IPS DF 6.9 (cell line): ENCODE measurements around the gene TTF1.

ENCODE experiments used
- DNase-seq: peaks from one replicate; pipeline ENCODE4 v3.0.0-alpha.2; 2013; ENCODE audit warnings: low read depth, low spot score
- H3K27ac ChIP-seq: one replicate; pipeline ENCODE4 v1.5.1; 2013; ENCODE audit warnings: low read length, control low read depth
- H3K27me3 ChIP-seq: 2 replicates; pipeline ENCODE4 v1.6.1; 2013; ENCODE audit warnings: mild to moderate bottlenecking, low read length; ENCODE audit not compliant: control insufficient read depth, insufficient read depth
- H3K36me3 ChIP-seq: 2 replicates; pipeline ENCODE4 v1.6.1; 2013; ENCODE audit warnings: low read length; ENCODE audit not compliant: control insufficient read depth, insufficient read depth
- H3K4me1 ChIP-seq: 2 replicates; pipeline ENCODE4 v1.6.1; 2013; ENCODE audit warnings: low read length; ENCODE audit not compliant: control insufficient read depth, insufficient read depth
- H3K4me3 ChIP-seq: 2 replicates; pipeline ENCODE4 v1.5.1; 2013; ENCODE audit warnings: mild to moderate bottlenecking, low read length
- H3K9me3 ChIP-seq: 2 replicates; pipeline ENCODE4 v1.6.1; 2013; ENCODE audit warnings: low read length, inconsistent platforms; ENCODE audit not compliant: control insufficient read depth, insufficient read depth
- WGBS: extraction: QIAGEN DNeasy Blood & Tissue Kit; methylation state at CpG from one replicate; pipeline ENCODE4 v1.1.7; 2013; ENCODE audit warnings: mixed read lengths, missing lambda C conversion rate; ENCODE audit not compliant: insufficient read length, insufficient coverage; 5-methylcytosine and 5-hydroxymethylcytosine counted together

Gene TTF1

DNA sequence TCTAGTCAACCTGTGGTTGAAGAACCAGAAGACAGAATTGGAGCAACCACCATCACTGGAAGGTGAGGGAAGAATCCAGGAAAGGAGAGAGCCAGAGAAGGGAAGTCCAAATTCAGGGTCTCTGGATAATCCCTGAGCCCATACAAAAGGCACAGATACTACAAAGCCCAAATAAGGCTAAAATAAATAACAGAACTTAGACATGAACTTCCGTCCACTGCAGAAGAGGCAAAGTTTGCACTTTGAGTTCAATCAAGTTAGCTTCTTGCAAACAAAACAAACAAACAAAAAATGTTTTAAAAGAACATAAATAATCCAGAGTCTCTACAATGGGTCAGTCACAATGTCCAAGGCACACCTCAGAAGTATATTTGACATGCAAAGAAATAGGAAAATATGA lies 24.4 kb upstream of the TTF1 start:
- no CpG with 5 or more reads among the region's 1 CpG for WGBS
- no peak overlapping the region for H3K27ac ChIP-seq
- no peaks in the 10 kb centered on the region for H3K27me3 ChIP-seq

DNA sequence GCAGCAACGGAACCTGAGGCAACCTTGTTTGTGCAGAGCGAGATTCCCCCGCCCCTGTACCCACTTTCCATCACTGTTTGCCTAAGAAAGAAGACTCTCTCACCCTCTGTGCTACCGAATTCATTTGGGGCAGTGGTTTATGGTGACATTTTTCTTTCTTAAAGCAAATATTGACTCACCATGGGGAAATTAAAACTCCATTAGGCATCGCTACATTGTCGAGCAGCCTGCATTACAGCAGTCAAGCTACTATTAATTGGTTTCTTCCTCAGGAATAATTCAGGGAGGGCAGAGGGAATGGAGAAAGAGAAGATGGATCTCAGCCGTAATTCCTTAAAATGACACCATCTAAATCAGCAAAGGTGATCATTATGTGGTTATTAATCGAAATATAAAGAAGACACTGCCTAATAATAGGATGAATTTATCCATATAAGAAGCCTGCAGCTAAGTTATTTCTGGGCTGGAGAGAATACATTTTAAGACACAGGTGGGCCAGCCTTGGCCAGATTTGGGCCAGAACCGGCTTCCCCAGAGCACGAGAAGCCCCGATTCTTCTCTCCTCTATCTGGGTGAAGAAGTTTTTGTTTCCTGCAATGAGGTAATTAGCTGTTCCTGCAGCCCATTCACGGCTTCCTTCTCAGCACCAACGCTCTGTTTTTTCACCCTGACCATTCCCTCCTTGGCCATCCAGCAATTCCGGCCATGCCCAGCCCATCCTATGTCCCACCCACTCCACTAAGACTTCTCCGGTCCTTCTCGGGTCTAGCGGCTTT lies 20.2 kb upstream of the TTF1 start:
- Histone ChIP-seq H3K4me3 (no peak overlapping the region), H3K27ac (no peak overlapping the region), H3K27me3 (no peaks in the 10 kb centered on the region), H3K4me1 (peaks cover 2% of the 10 kb centered on the region; the same call in 1 of the 2 replicates), H3K9me3 (no peaks in the 10 kb centered on the region), H3K36me3 (no peaks in the 10 kb centered on the region)
- no CpG with 5 or more reads among the region's 17 CpGs for WGBS
- DNase-seq = no peak

More for the DNA sequence above, 24.4 kb upstream of the TTF1 start:
- DNase-seq = no peak
- H3K4me1 ChIP-seq = no peaks in the 10 kb centered on the region
- H3K9me3 ChIP-seq = no peaks in the 10 kb centered on the region
- no peaks in the 10 kb centered on the region for H3K36me3 ChIP-seq
- no peak overlapping the region for H3K4me3 ChIP-seq

DNA sequence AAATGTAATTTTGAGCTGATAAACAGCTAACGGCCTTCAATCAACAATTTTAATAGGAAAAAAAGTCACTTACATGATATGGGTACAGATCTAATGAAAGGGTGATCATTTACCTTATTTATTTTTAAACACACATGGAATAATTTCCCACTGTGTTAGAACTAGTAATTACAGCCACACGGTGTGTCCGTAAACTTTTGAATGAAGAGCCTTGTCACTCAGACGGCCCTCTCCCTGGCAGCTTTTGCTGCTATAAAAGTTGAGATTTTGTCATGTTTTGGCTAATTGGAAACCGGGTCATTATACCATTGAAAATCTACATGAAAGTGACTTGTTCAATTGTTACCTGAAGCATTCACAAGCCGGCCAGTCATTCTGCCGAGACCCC lies 19.0 kb upstream of the TTF1 start:
- Histone ChIP-seq H3K27ac (no peak overlapping the region), H3K9me3 (no peaks in the 10 kb centered on the region), H3K4me1 (peaks cover 2% of the 10 kb centered on the region; the same call in 1 of the 2 replicates), H3K4me3 (no peak overlapping the region), H3K36me3 (no peaks in the 10 kb centered on the region), H3K27me3 (no peaks in the 10 kb centered on the region)
- no CpG with 5 or more reads among the region's 7 CpGs for WGBS
- DNase-seq = no peak

DNA sequence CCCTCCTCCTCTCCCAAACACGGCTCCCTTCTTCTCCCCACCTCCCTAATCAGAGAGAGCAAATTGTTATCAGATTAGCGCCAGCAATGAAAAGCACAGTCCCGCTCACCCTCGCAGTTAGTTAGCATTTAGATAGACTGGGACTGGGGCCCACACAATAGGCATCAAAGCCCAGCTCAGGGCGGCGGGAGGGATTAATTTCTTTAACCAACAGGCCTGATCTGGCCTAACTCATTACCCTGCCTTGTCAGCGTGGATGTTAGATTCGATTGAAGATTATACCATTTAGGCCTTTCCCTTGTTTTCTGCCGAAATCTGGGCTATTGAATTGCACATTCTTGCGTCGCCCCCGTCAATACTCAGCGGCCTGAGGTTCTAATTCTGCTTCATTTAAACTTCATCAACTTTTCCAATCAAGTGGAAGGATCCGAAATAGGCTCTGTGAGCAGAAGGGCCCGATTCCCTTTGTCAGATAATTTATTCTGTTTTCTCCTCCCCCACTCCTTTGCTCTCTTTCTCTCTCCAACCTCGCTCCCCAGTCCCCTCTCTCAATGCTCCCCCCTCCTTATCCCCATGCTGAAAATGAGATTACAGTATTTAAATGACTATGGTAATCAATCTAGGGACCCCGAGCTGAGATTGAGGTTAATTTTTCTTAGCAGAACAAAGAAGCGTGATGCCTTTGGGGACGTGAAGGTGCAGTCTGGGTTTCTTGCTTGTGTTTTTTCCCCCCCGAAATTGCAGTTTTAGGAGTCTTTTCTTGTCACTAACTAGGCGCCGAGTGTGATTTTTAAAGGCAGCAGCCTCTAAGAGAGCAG lies 18.4 kb upstream of the TTF1 start:
- Histone ChIP-seq H3K4me3 (no peak overlapping the region), H3K36me3 (no peaks in the 10 kb centered on the region), H3K9me3 (no peaks in the 10 kb centered on the region), H3K27ac (no peak overlapping the region), H3K27me3 (no peaks in the 10 kb centered on the region), H3K4me1 (peaks cover 2% of the 10 kb centered on the region; the same call in 1 of the 2 replicates)
- no CpG with 5 or more reads among the region's 22 CpGs for WGBS
- no peak for DNase-seq

DNA sequence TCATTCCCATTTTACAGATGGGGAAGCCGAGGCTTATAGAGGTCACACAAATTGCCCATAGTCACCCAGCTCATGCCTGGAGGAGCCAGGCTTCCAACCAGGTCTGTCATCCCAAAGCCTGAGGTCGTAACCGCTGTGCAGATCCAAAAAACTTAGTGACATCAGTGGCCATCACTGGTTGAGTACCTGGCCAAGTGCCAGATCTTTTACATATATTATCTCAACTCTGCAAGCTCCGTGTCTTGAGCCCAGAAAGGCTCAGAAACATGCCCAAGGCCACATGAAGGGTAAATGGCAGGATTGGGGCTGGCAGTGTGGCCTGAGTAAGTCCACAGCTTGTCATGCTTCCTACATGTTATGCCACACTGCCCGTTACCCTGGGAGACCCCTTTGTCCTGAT lies 16.9 kb upstream of the TTF1 start:
- no CpG with 5 or more reads among the region's 5 CpGs for WGBS
- no peaks in the 10 kb centered on the region for H3K27me3 ChIP-seq
- H3K4me3 ChIP-seq = no peak overlapping the region
- no peak overlapping the region for H3K27ac ChIP-seq
- no peaks in the 10 kb centered on the region for H3K36me3 ChIP-seq
- no peaks in the 10 kb centered on the region for H3K9me3 ChIP-seq
- peaks cover 2% of the 10 kb centered on the region; the same call in 1 of the 2 replicates for H3K4me1 ChIP-seq
- DNase-seq = no peak

DNA sequence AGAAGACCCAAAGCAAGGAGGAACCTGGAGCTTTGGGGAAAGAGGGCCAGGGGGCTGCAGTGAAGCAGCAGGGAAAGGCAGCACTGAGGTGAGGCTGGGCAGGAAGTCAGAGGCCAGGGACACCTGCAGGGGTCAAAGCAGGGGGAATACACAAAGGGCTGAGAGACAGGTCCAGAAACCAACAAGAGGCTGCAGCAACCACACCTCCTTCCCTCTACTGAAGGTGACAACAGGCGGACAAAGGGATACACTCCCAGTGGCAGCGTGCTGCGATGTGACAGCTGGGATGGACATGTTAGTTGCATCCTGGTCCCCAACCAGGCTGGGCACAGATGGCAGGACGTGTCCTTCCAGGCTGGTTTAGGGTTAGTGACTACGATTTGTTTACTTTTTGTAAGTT lies 15.9 kb upstream of the TTF1 start:
- peaks cover 2% of the 10 kb centered on the region; the same call in 1 of the 2 replicates for H3K4me1 ChIP-seq
- H3K27me3 ChIP-seq = no peaks in the 10 kb centered on the region
- H3K27ac ChIP-seq = no peak overlapping the region

DNA sequence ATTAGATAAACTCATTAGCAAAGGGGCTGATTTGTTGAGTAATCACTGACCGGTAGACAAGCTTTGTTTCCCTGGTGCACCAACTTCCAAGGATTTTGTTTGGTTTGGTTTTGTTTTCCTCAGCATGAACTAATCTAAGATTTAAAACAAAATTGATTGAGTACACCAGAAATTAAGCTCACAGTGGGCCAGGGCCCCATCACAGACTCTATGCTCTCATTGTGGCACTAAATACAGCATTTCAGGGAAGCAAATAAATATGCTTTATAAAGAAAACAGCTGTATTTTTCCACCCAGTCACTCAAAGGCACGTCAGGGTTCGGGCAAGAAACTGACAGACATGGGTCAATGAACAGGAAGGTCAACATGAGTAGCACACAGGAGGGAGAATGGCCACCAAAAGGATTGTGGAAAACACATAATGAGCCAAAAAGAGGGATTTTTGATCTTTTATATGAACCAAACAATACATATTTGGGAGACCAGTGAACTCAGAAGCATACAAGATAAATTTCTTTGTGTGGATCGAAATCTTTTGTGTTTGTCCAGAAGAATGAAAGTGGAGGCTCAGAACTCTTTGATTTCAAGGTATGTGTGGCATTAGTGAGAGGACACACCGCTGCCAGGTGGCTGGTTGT lies 12.2 kb upstream of the TTF1 start:
- H3K36me3 ChIP-seq = no peaks in the 10 kb centered on the region
- no CpG with 5 or more reads among the region's 5 CpGs for WGBS
- no peaks in the 10 kb centered on the region for H3K27me3 ChIP-seq
- no peaks in the 10 kb centered on the region for H3K9me3 ChIP-seq
- no peak for DNase-seq
- no peak overlapping the region for H3K4me3 ChIP-seq
- no peaks in the 10 kb centered on the region for H3K4me1 ChIP-seq
- H3K27ac ChIP-seq = no peak overlapping the region

More for the DNA sequence above, 15.9 kb upstream of the TTF1 start:
- H3K9me3 ChIP-seq = no peaks in the 10 kb centered on the region
- H3K4me3 ChIP-seq = no peak overlapping the region
- H3K36me3 ChIP-seq = no peaks in the 10 kb centered on the region
- no CpG with 5 or more reads among the region's 5 CpGs for WGBS
- DNase-seq = no peak

DNA sequence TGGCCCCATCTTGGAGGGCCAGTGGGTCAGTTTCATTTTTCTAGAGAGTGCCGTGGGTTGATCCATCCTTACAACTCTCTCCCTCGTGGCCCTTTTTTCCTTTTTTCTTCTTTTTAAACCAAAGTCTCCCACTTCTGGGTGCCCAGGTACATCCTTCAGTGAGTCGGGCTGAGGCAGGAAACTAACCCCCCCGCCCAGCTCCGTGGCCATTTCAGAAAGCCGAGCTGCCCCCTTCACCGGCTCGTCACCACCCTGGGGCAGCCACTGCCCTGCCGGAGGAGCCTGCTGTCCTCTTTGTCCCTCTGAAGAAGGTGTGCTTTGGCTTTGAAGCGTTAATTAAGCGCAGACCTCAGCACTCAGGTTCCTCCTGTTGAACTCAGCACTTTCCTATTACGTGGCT lies 8.5 kb upstream of the TTF1 start:
- no CpG with 5 or more reads among the region's 12 CpGs for WGBS

DNA sequence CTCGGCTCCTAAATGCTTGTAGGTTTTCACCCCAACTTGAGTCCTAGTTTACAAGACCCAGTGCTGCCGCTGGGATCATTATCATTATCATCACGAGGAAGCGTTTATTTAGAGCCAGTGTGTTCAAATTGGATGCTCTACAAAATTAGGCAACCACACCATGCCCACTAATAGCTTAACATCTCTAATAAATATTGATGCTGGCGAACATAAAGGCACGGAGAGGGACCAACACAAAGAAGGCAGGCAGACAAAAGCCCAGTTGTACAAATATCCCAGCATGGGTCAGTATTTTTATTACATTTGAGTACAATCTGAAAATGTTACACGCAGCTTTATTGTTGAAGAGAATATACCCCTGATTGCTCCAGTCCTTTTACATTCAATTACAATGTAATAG lies 8.1 kb upstream of the TTF1 start:
- no peaks in the 10 kb centered on the region for H3K36me3 ChIP-seq
- H3K9me3 ChIP-seq = no peaks in the 10 kb centered on the region
- peaks cover 2% of the 10 kb centered on the region; the same call in 1 of the 2 replicates for H3K27me3 ChIP-seq
- H3K4me3 ChIP-seq = no peak overlapping the region
- WGBS = no CpG with 5 or more reads among the region's 7 CpGs
- DNase-seq = no peak
- peaks cover 2% of the 10 kb centered on the region for H3K4me1 ChIP-seq
- H3K27ac ChIP-seq = no peak overlapping the region

More for the DNA sequence above, 8.5 kb upstream of the TTF1 start:
- no peaks in the 10 kb centered on the region for H3K9me3 ChIP-seq
- peaks cover 2% of the 10 kb centered on the region for H3K4me1 ChIP-seq
- no peaks in the 10 kb centered on the region for H3K36me3 ChIP-seq
- H3K27ac ChIP-seq = no peak overlapping the region
- H3K27me3 ChIP-seq = peaks cover 2% of the 10 kb centered on the region; the same call in 1 of the 2 replicates
- no peak for DNase-seq
- no peak overlapping the region for H3K4me3 ChIP-seq

DNA sequence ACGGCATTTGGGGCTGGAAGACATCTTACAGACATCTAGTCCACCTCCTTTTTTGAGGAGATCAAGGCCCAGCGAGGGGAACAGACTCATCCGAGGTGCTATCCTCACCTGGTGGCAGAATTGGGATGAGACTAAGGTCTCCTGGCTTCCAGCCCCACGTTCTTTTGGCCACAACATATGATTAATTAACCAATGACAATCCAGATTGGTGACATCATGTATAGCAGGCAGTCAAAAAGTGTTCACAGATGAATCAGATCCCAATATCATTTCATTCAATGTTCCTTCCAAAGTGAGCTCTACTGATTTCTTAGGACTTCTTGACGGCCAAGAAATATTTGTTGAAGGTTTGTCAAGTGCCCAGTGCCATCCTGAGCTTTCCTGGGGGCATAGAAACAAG lies 7.3 kb upstream of the TTF1 start:
- DNase-seq = no peak
- Histone ChIP-seq H3K36me3 (no peaks in the 10 kb centered on the region), H3K27ac (no peak overlapping the region), H3K9me3 (no peaks in the 10 kb centered on the region), H3K4me3 (no peak overlapping the region), H3K4me1 (peaks cover 4% of the 10 kb centered on the region), H3K27me3 (peaks cover 4% of the 10 kb centered on the region; the same call in 1 of the 2 replicates)
- no CpG with 5 or more reads among the region's 5 CpGs for WGBS
